ENCODE data around the gene BCL3.
"Not testable (repeated sequence)": the region's sequence is repeated elsewhere in the genome, so short reads cannot be mapped to it uniquely, and the experiment has no call there.

Gene BCL3

GRCh38 chr19:44748426-44749254 lies at the start of gene BCL3:
BCL3 (plus strand) TSS chr19:44748708; CDS start chr19:44748791, 83 bp downstream.
- DNase-seq (ENCODE audit: low read depth in 2 of 2) = peak; percentile 45 to 56

GRCh38 chr19:44700547-44700946 lies 48.0 kb upstream of the BCL3 start:
- no peak for DNase-seq (ENCODE audit: low read depth in 2 of 2)

GRCh38 chr19:44701228-44701627 lies 47.3 kb upstream of the BCL3 start:
- no peak for DNase-seq (ENCODE audit: low read depth in 2 of 2)

- DNase-seq (ENCODE audit: low read depth in 2 of 2) = no peak
Measured at GRCh38 chr19:44702551-44703176, 45.8 kb upstream of the BCL3 start.

GRCh38 chr19:44703336-44704078 lies 45.0 kb upstream of the BCL3 start:
- no peak for DNase-seq (ENCODE audit: low read depth in 2 of 2)

GRCh38 chr19:44704982-44705381 lies 43.5 kb upstream of the BCL3 start:
- no peak for DNase-seq (ENCODE audit: low read depth in 2 of 2)

GRCh38 chr19:44705502-44706010 lies 43.0 kb upstream of the BCL3 start:
- no peak for DNase-seq (ENCODE audit: low read depth in 2 of 2)

GRCh38 chr19:44706506-44707236 lies 41.8 kb upstream of the BCL3 start:
- no peak for DNase-seq (ENCODE audit: low read depth in 2 of 2)

GRCh38 chr19:44707794-44708193 lies 40.7 kb upstream of the BCL3 start:
- no peak for DNase-seq (ENCODE audit: low read depth in 2 of 2)

GRCh38 chr19:44708940-44709339 lies 39.6 kb upstream of the BCL3 start:
- DNase-seq (ENCODE audit: low read depth in 2 of 2) = no peak

GRCh38 chr19:44709434-44710266 lies 38.9 kb upstream of the BCL3 start:
- DNase-seq (ENCODE audit: low read depth in 2 of 2) = not testable (repeated sequence)

GRCh38 chr19:44710483-44710882 lies 38.0 kb upstream of the BCL3 start:
- DNase-seq (ENCODE audit: low read depth in 2 of 2) = no peak

- no peak for DNase-seq (ENCODE audit: low read depth in 2 of 2)
Measured at GRCh38 chr19:44712864-44713515, 35.5 kb upstream of the BCL3 start.

- DNase-seq (ENCODE audit: low read depth in 2 of 2) = no peak
Measured at GRCh38 chr19:44714597-44715169, 33.8 kb upstream of the BCL3 start.

GRCh38 chr19:44717603-44718002 lies 30.9 kb upstream of the BCL3 start:
- DNase-seq (ENCODE audit: low read depth in 2 of 2) = no peak

GRCh38 chr19:44718441-44719261 lies 29.9 kb upstream of the BCL3 start:
- no peak for DNase-seq (ENCODE audit: low read depth in 2 of 2)

GRCh38 chr19:44719262-44719701 lies 29.2 kb upstream of the BCL3 start:
- no peak for DNase-seq (ENCODE audit: low read depth in 2 of 2)

- not testable (repeated sequence) for DNase-seq (ENCODE audit: low read depth in 2 of 2)
Measured at GRCh38 chr19:44720396-44720795, 28.1 kb upstream of the BCL3 start.

- no peak for DNase-seq (ENCODE audit: low read depth in 2 of 2)
Measured at GRCh38 chr19:44720945-44721344, 27.6 kb upstream of the BCL3 start.
